Activated CD4-positive, alpha-beta T cell treated with anti-CD3 and anti-CD28 coated beads, Interleukin-2, Interleukin-6, amounts not matched to agents 100 ng/mL and 50 ng/mL, durations not matched to agents 16 hours and 8 hours (primary cell): ENCODE measurements around the gene MRTFA.
"Not testable (repeated sequence)": the region's sequence is repeated elsewhere in the genome, so short reads cannot be mapped to it uniquely, and the experiment has no call there.

Experiments
- DNase-seq: peaks from one replicate; pipeline ENCODE4 v3.0.0-alpha.2; 2020

The MRTFA gene

GRCh38 chr22:40544758-40545157 lies 91.8 kb downstream of the MRTFA start:
- DNase-seq, result no peak

GRCh38 chr22:40542821-40543540 lies 93.5 kb downstream of the MRTFA start:
- DNase-seq, result no peak

GRCh38 chr22:40541300-40541699 lies 95.2 kb downstream of the MRTFA start:
- no peak for DNase-seq

- no peak for DNase-seq
Measured at GRCh38 chr22:40540265-40540664, 96.3 kb downstream of the MRTFA start.

- not testable (repeated sequence) for DNase-seq
Measured at GRCh38 chr22:40536149-40536548, 100.4 kb downstream of the MRTFA start.

GRCh38 chr22:40535642-40536041 lies 100.9 kb downstream of the MRTFA start:
- DNase-seq, result no peak

GRCh38 chr22:40535189-40535512 lies 101.4 kb downstream of the MRTFA start:
- no peak for DNase-seq

GRCh38 chr22:40534379-40535188 lies 101.9 kb downstream of the MRTFA start:
- DNase-seq, result peak; percentile 57

GRCh38 chr22:40533712-40534378 lies 102.7 kb downstream of the MRTFA start:
- peak; percentile 90 for DNase-seq

GRCh38 chr22:40531951-40532900 lies 104.3 kb downstream of the MRTFA start:
- DNase-seq, result peak; percentile 58

GRCh38 chr22:40530391-40530790 lies 106.1 kb downstream of the MRTFA start:
- not testable (repeated sequence) for DNase-seq

- DNase-seq, result no peak
Measured at GRCh38 chr22:40529821-40530220, 106.7 kb downstream of the MRTFA start.

- no peak for DNase-seq
Measured at GRCh38 chr22:40526960-40527359, 109.6 kb downstream of the MRTFA start.

GRCh38 chr22:40525250-40525884 lies 111.2 kb downstream of the MRTFA start:
- DNase-seq, result peak; percentile 76

- DNase-seq, result no peak
Measured at GRCh38 chr22:40524392-40525249, 111.9 kb downstream of the MRTFA start.

GRCh38 chr22:40522141-40522540 lies 114.4 kb downstream of the MRTFA start:
- no peak for DNase-seq

- DNase-seq, result no peak
Measured at GRCh38 chr22:40521046-40521445, 115.5 kb downstream of the MRTFA start.

GRCh38 chr22:40520562-40520961 lies 116.0 kb downstream of the MRTFA start:
- no peak for DNase-seq

GRCh38 chr22:40519948-40520331 lies 116.6 kb downstream of the MRTFA start:
- no peak for DNase-seq

GRCh38 chr22:40519284-40519947 lies 117.1 kb downstream of the MRTFA start:
- peak; percentile 69 for DNase-seq

- DNase-seq, result no peak
Measured at GRCh38 chr22:40518840-40519239, 117.7 kb downstream of the MRTFA start.
